ENCODE measurements around the gene NAV3. TPM values are rescaled to one million over a fixed set of nuclear protein-coding genes. Genes with fewer than 3 reads are reported as not detected.

NAV3 gene
- total and polyA plus RNA-seq, 2 donors (not counting 1 experiment from before 2014, with no cell fraction given): not detected

- H3K36me3 ChIP-seq (replicated peaks in 1 of 2; ENCODE audit: control extremely low read depth in 1 of 2, control insufficient read depth in 1 of 2, extremely low read depth in 1 of 2, insufficient read depth in 2 of 2, low read length in 1 of 2): no peaks in the 10 kb centered on the region
- POLR2A ChIA-PET: no interaction called here
- no CpG with 5 or more reads among the region's 5 CpGs for WGBS (ENCODE audit: insufficient coverage)
These were observed 149.0 kb downstream of the NAV3 start for GRCh38 chr12:77979597-77980250.

GRCh38 chr12:77980782-77981181 lies 150.1 kb downstream of the NAV3 start:
- H3K9me3 Mint-ChIP-seq (ENCODE audit: insufficient read depth): no peaks in the 10 kb centered on the region
- Histone ChIP-seq H3K79me2 (ENCODE audit: control insufficient read depth, insufficient read depth, low read length) (no peaks in the 10 kb centered on the region), H3K9me3 (ENCODE audit: control extremely low read depth in 1 of 3, control insufficient read depth in 2 of 3, insufficient read depth in 1 of 3, low read length in 2 of 3) (no peaks in the 10 kb centered on the region), H4K20me1 (ENCODE audit: control insufficient read depth, insufficient read depth, low read length, poor library complexity, severe bottlenecking) (no peaks in the 10 kb centered on the region), H2AFZ (ENCODE audit: insufficient read depth, low read depth, low read length, poor library complexity, severe bottlenecking) (no peak overlapping the region), H3K27me3 (replicated peaks in 1 of 4; ENCODE audit: control extremely low read depth in 1 of 4, control insufficient read depth in 3 of 4, insufficient read depth in 4 of 4, low read length in 3 of 4) (no peaks in the 10 kb centered on the region), H3K4me3 (ENCODE audit: control extremely low read depth in 1 of 5, extremely low read depth in 1 of 5, insufficient read depth in 1 of 5, low read depth in 2 of 5, low read length in 4 of 5) (no peak overlapping the region), H3K4me2 (replicated peaks; ENCODE audit: low read depth, low read length, poor library complexity, severe bottlenecking) (no peak overlapping the region), H3K4me1 (ENCODE audit: control insufficient read depth in 2 of 2, insufficient read depth in 2 of 2, low read length in 2 of 2) (no peaks in the 10 kb centered on the region), H3K36me3 (replicated peaks in 1 of 2; ENCODE audit: control extremely low read depth in 1 of 2, control insufficient read depth in 1 of 2, extremely low read depth in 1 of 2, insufficient read depth in 2 of 2, low read length in 1 of 2) (no peaks in the 10 kb centered on the region), H3K27ac (ENCODE audit: low read length in 2 of 2) (no peak overlapping the region), H3K9ac (ENCODE audit: low read length) (no peak overlapping the region)
- ATAC-seq (ENCODE audit: low read depth) (no peak), DNase-seq (no peak)
- no CpG with 5 or more reads among the region's 2 CpGs for WGBS (ENCODE audit: insufficient coverage)
- TF ChIP-seq CTCF (IDR thresholded peaks at IDR 0.05): no peak
- no peak for TF ChIP-seq EZH2 (IDR thresholded peaks at IDR 0.05; ENCODE audit: borderline replicate concordance, insufficient read depth, low read depth, low read length, poor library complexity, severe bottlenecking)
- H3K4me1 Mint-ChIP-seq: no peaks in the 10 kb centered on the region
- ChIA-PET CTCF (no interaction called here), POLR2A (no interaction called here)
- peaks cover 5% of the 10 kb centered on the region for H3K27me3 Mint-ChIP-seq
- intact Hi-C loops (cut with micrococcal nuclease): no loop called here
- no peak overlapping the region for H3K27ac Mint-ChIP-seq
- no peak overlapping the region for H3K4me3 Mint-ChIP-seq

More at GRCh38 chr12:77979597-77980250, 149.0 kb downstream of the NAV3 start:
- ATAC-seq (ENCODE audit: low read depth) (no peak), DNase-seq (no peak)
- Histone ChIP-seq H3K9me3 (ENCODE audit: control extremely low read depth in 1 of 3, control insufficient read depth in 2 of 3, insufficient read depth in 1 of 3, low read length in 2 of 3) (no peaks in the 10 kb centered on the region), H3K27me3 (replicated peaks in 1 of 4; ENCODE audit: control extremely low read depth in 1 of 4, control insufficient read depth in 3 of 4, insufficient read depth in 4 of 4, low read length in 3 of 4) (no peaks in the 10 kb centered on the region), H3K9ac (ENCODE audit: low read length) (no peak overlapping the region), H2AFZ (ENCODE audit: insufficient read depth, low read depth, low read length, poor library complexity, severe bottlenecking) (no peak overlapping the region), H3K27ac (ENCODE audit: low read length in 2 of 2) (no peak overlapping the region), H3K4me2 (replicated peaks; ENCODE audit: low read depth, low read length, poor library complexity, severe bottlenecking) (no peak overlapping the region), H4K20me1 (ENCODE audit: control insufficient read depth, insufficient read depth, low read length, poor library complexity, severe bottlenecking) (no peaks in the 10 kb centered on the region), H3K4me1 (ENCODE audit: control insufficient read depth in 2 of 2, insufficient read depth in 2 of 2, low read length in 2 of 2) (no peaks in the 10 kb centered on the region), H3K79me2 (ENCODE audit: control insufficient read depth, insufficient read depth, low read length) (no peaks in the 10 kb centered on the region), H3K4me3 (ENCODE audit: control extremely low read depth in 1 of 5, extremely low read depth in 1 of 5, insufficient read depth in 1 of 5, low read depth in 2 of 5, low read length in 4 of 5) (no peak overlapping the region)
- Mint-ChIP-seq H3K4me1 (no peaks in the 10 kb centered on the region), H3K9me3 (ENCODE audit: insufficient read depth) (no peaks in the 10 kb centered on the region), H3K27me3 (peaks cover 5% of the 10 kb centered on the region), H3K27ac (no peak overlapping the region), H3K4me3 (no peak overlapping the region)
- TF ChIP-seq EZH2 (IDR thresholded peaks at IDR 0.05; ENCODE audit: borderline replicate concordance, insufficient read depth, low read depth, low read length, poor library complexity, severe bottlenecking): no peak
- TF ChIP-seq CTCF (IDR thresholded peaks at IDR 0.05): no peak
- CTCF ChIA-PET: no interaction called here
- intact Hi-C loops (cut with micrococcal nuclease): no loop called here
